ENCODE measurements around the gene HABP2. TPM values are rescaled to one million over a fixed set of nuclear protein-coding genes. Genes with fewer than 3 reads are reported as not detected.

HABP2 gene
- total and polyA plus RNA-seq, 2 of the 4 experiments (the other 2 are of a cell fraction): not detected

DNA sequence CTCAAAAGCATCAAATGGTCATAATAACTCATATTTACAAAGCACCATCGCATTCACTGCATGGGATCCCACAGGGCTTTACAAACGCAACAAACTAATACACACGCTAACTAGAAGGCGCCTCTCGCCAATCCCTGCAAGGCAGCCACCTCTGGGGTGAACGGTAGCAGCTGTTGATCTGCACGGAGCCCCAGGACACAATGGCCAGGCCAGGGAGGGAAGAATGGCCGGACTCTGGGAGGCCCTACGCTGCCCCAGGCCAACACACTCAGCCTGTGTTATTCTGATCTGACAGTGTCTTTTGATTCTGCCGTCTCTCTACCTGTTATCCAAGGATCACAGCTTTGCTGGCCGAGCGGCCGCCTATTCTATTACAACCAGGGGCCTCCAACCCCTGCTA, 41.8 kb downstream of the HABP2 start:
- Histone ChIP-seq H3K23ac (ENCODE audit: low read depth, low read length) (no peak overlapping the region), H3K18ac (ENCODE audit: low read depth, low read length) (no peak overlapping the region), H3K4me1 (ENCODE audit: control insufficient read depth, insufficient read depth, low read length) (no peaks in the 10 kb centered on the region), H3K36me3 (ENCODE audit: control insufficient read depth, insufficient read depth, low read length) (no peaks in the 10 kb centered on the region), H4K91ac (ENCODE audit: insufficient read depth, low read depth, low read length) (no peak overlapping the region), H2AFZ (replicated peaks; ENCODE audit: low read length, poor library complexity) (no peak overlapping the region), H4K8ac (ENCODE audit: low read depth in 2 of 2, low read length in 2 of 2) (no peak overlapping the region), H3K4me3 (ENCODE audit: insufficient read depth, low read depth, low read length) (no peak overlapping the region), H3K4ac (ENCODE audit: low read depth, low read length) (no peak overlapping the region), H3K27me3 (ENCODE audit: control insufficient read depth, insufficient read depth, low read length) (no peaks in the 10 kb centered on the region), H3K27ac (ENCODE audit: insufficient read depth, low read length) (no peak overlapping the region), H3K56ac (ENCODE audit: extremely low read depth, insufficient read depth, low read length) (no peak overlapping the region), H2BK15ac (ENCODE audit: low read depth, low read length) (no peak overlapping the region), H3K4me2 (ENCODE audit: low read depth, low read length) (no peak overlapping the region), H3K79me1 (ENCODE audit: low read depth in 1 of 2, low read length in 2 of 2) (no peaks in the 10 kb centered on the region), H3K14ac (replicated peaks; ENCODE audit: low read depth, low read length) (no peak overlapping the region), H3K9ac (ENCODE audit: low read depth, low read length) (no peak overlapping the region), H2AK9ac (replicated peaks; ENCODE audit: low read depth, low read length, poor library complexity) (no peak overlapping the region), H2BK20ac (ENCODE audit: low read depth, low read length) (no peak overlapping the region), H3K9me1 (ENCODE audit: insufficient read depth, low read length) (no peaks in the 10 kb centered on the region), H2BK5ac (ENCODE audit: low read depth, low read length, poor library complexity, severe bottlenecking) (no peak overlapping the region), H2AK5ac (ENCODE audit: low read depth, low read length) (no peak overlapping the region), H2BK120ac (ENCODE audit: low read depth, low read length) (no peak overlapping the region), H4K20me1 (ENCODE audit: insufficient read depth, low read length) (no peaks in the 10 kb centered on the region), H3K9me3 (ENCODE audit: control insufficient read depth, insufficient read depth, low read length) (no peaks in the 10 kb centered on the region), H4K5ac (ENCODE audit: low read depth, low read length) (no peak overlapping the region)
- in situ Hi-C loops (cut with MboI; ENCODE audit: low sequenced_read_pairs) (no loop called here), dilution Hi-C loops (cut with HindIII; ENCODE audit: low sequenced_read_pairs, unreplicated experiment) (no loop called here), intact Hi-C loops (cut with micrococcal nuclease) (no loop called here)
- 73% methylated on average over 6 of the region's 13 CpGs; no CpG with 5 or more reads in 1 of the 2 experiments for WGBS, 2 experiments (ENCODE audit: extremely low coverage in 2 of 2, insufficient read length in 1 of 2)
- no peak for TF ChIP-seq MXI1 (IDR thresholded peaks at IDR 0.05; ENCODE audit: borderline replicate concordance, low read depth, low read length)
- BruUV-seq (replicated peaks): no TSS peak
- ATAC-seq (ENCODE audit: low read depth) (no peak), DNase-seq (no peak)
- ChIA-PET POLR2A (ENCODE audit: unreplicated experiment) (no interaction called here), CTCF (no interaction called here)

Data from IMR-90 (cell line).